Testis (tissue), 3 donors: ENCODE results near the gene BCAS3. TPM values are rescaled to one million over a fixed set of nuclear protein-coding genes. Genes with fewer than 3 reads are reported as not detected.
A peak's percentile ranks its signal among the peaks of the same experiment; 100 is the strongest.

ENCODE experiments used
- DNase-seq: peaks from one replicate; pipeline ENCODE4 v3.0.0-alpha.2; 2019
- H3K27ac ChIP-seq, 2 donors: fragments of 200-600 bp; sonication (generic); one replicate each; pipeline ENCODE4 v1.5.1; 2019
- H3K27me3 ChIP-seq: fragments of 200-600 bp; sonication (generic); one replicate; pipeline ENCODE4 v1.5.1; 2019
- H3K36me3 ChIP-seq: fragments of 200-600 bp; sonication (generic); one replicate; pipeline ENCODE4 v1.5.1; 2017; ENCODE audit warnings: low read depth; ENCODE audit errors: missing control alignments
- H3K4me1 ChIP-seq: fragments of 200-600 bp; sonication (generic); one replicate; pipeline ENCODE4 v1.5.1; 2019
- H3K4me3 ChIP-seq, 2 donors: fragments of 200-600 bp; sonication (generic); one replicate each; pipeline ENCODE4 v1.5.1; 2017 to 2019
- H3K9me3 ChIP-seq: fragments of 200-600 bp; sonication (generic); one replicate; pipeline ENCODE4 v1.5.1; 2017
- POLR2A ChIP-seq: fragments of 450-650 bp; IDR thresholded peaks from one replicate; pipeline ENCODE4 v1.6.1; 2017; ENCODE audit warnings: antibody characterized with exemption, mild to moderate bottlenecking, moderate library complexity
- WGBS, 2 donors: methylation state at CpG; one replicate each; pipeline ENCODE4 v1.1.5; 2018; 5-methylcytosine and 5-hydroxymethylcytosine counted together
- intact Hi-C: fragments of 100-400 bp; cut with DNase I; formaldehyde crosslinking; loops from one replicate; pipeline ENCODE4 v1.15.1; 2023; ENCODE audit warnings: low total_unique reads
- polyA plus RNA-seq: library from polyadenylated mRNA; stranded (reverse); fragments of 350-450 nt; fragmentation: Illumina TruSeq; extraction: RNeasy Lipid Tissue Mini Kit (QIAGEN cat#74804); gene quantifications from one replicate; pipeline ENCODE4 v1.2.3, GENCODE V29; 2014; ENCODE audit warnings: low read depth, low replicate concordance; ENCODE audit not compliant: insufficient read depth
- total RNA-seq, 2 donors: library from RNA; depleted of rRNA; stranded (reverse); fragments of >200 nt; gene quantifications; one replicate each; pipeline ENCODE4 v1.2.3, GENCODE V29; 2016
- TF ChIP-seq, protein P1 (sequence below), 3 experiments: fragments of 450-650 bp in 2 of 3; fragments of 200-600 bp in 1 of 3; sonication (generic) in 1 of 3; IDR thresholded peaks; one replicate each; pipeline ENCODE4 v1.5.1; 2016 to 2019; ENCODE audit warnings: antibody characterized with exemption in 3 of 3, mild to moderate bottlenecking in 2 of 3, moderate library complexity in 1 of 3

The BCAS3 gene
- total and polyA plus RNA-seq, 3 donors from 2014 or later: 54.8 to 96.7 (median 73.0) TPM

DNA sequence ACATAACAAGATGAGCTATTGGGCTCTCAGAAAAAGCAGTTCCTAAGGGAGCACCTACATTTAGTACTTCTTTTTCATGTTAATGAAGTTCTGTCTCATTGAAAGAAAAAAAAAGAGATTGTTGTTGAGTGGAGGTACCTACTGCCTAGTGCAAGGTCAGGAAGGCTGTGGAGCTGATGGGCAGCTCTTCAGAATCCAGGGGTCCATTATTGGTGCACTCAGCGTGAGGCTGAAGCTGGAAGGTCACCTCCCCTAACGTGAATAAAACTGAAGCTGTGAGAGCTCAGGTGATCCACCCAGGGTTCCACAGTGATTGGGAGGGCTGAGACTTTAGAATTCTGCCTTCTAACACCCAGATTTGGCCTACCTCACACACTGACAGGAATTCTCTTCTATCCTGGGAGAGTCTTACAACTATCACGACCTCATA, 568.1 kb downstream of the BCAS3 start:
- Histone ChIP-seq H3K4me3 (no peak overlapping the region), H3K36me3 (no peaks in the 10 kb centered on the region), H3K27me3 (no peaks in the 10 kb centered on the region), H3K27ac (no peak overlapping the region), H3K9me3 (no peaks in the 10 kb centered on the region), H3K4me1 (peaks cover 19% of the 10 kb centered on the region)
- 86 to 89% methylated on average over 3 of the region's 3 CpGs for WGBS, 2 donors
- no peak for DNase-seq
- TF ChIP-seq POLR2A: no peak
- intact Hi-C loops: no loop called here

GRCh38 chr17:61247439-61247838, 569.8 kb downstream of the BCAS3 start:
- Histone ChIP-seq H3K4me3 (no peak overlapping the region), H3K27me3 (no peaks in the 10 kb centered on the region), H3K36me3 (no peaks in the 10 kb centered on the region), H3K4me1 (peaks cover 35% of the 10 kb centered on the region), H3K27ac (no peak overlapping the region), H3K9me3 (no peaks in the 10 kb centered on the region)
- WGBS, 2 donors: 50 to 54% methylated on average over 3 of the region's 3 CpGs
- TF ChIP-seq, protein P1, sequence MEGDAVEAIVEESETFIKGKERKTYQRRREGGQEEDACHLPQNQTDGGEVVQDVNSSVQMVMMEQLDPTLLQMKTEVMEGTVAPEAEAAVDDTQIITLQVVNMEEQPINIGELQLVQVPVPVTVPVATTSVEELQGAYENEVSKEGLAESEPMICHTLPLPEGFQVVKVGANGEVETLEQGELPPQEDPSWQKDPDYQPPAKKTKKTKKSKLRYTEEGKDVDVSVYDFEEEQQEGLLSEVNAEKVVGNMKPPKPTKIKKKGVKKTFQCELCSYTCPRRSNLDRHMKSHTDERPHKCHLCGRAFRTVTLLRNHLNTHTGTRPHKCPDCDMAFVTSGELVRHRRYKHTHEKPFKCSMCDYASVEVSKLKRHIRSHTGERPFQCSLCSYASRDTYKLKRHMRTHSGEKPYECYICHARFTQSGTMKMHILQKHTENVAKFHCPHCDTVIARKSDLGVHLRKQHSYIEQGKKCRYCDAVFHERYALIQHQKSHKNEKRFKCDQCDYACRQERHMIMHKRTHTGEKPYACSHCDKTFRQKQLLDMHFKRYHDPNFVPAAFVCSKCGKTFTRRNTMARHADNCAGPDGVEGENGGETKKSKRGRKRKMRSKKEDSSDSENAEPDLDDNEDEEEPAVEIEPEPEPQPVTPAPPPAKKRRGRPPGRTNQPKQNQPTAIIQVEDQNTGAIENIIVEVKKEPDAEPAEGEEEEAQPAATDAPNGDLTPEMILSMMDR (IDR thresholded peaks at IDR 0.05): no peak
- TF ChIP-seq POLR2A: no peak
- peak; percentile 59 for DNase-seq
- intact Hi-C loops: no loop called here

- Histone ChIP-seq H3K4me3 (no peak overlapping the region), H3K4me1 (peaks cover 44% of the 10 kb centered on the region), H3K27me3 (no peaks in the 10 kb centered on the region), H3K27ac (peak overlapping the region in 1 of 2 donors; percentile 65), H3K36me3 (no peaks in the 10 kb centered on the region), H3K9me3 (no peaks in the 10 kb centered on the region)
- DNase-seq: no peak
- intact Hi-C loops: no loop called here
- TF ChIP-seq POLR2A: no peak
- TF ChIP-seq, protein P1 (IDR thresholded peaks at IDR 0.05): no peak
- WGBS, 2 donors: 80 to 85% methylated on average over 2 of the region's 2 CpGs
Observed at GRCh38 chr17:61248399-61248798, 570.7 kb downstream of the BCAS3 start.

DNA sequence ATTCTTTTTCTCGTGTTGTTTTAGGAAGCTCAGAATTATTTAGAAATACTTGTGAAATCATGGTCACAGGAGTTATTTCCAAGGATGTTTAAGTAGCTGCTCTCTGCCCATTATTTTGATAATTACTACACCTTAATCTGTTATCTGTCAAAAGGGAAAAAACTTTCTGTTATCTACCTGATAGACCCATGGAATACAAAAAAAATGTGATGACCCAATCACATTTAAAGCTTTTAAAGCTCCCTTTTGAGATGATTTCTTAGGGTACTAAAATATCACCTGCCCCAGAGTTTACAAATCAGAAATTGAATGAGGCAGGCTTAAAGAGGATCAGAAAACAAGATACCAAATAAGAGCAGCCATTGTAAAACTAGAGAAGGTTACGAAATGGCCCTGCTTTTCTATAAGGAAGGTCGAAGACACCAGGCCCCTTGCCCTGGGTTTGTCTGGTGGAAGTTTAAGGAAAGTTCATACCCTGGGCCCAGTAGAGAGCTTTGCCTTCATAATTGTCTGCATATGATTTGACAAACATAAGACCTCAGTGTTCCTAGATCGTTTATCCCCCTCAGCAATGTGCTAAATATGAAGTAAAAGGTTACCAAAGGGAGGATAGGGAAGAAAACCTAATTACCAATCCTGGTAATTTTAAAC, 572.1 kb downstream of the BCAS3 start:
- Histone ChIP-seq H3K27ac (peak overlapping the region; percentile 20 to 65), H3K4me1 (peaks cover 46% of the 10 kb centered on the region), H3K36me3 (no peaks in the 10 kb centered on the region), H3K4me3 (no peak overlapping the region), H3K9me3 (no peaks in the 10 kb centered on the region), H3K27me3 (no peaks in the 10 kb centered on the region)
- 68 to 69% methylated on average over 4 of the region's 4 CpGs for WGBS, 2 donors
- DNase-seq: no peak
- TF ChIP-seq POLR2A: no peak
- intact Hi-C loops: loop anchor here (10.0 kb wide), 1 partner anchor 155 kb away; no protein-coding TSS in a partner anchor

DNA sequence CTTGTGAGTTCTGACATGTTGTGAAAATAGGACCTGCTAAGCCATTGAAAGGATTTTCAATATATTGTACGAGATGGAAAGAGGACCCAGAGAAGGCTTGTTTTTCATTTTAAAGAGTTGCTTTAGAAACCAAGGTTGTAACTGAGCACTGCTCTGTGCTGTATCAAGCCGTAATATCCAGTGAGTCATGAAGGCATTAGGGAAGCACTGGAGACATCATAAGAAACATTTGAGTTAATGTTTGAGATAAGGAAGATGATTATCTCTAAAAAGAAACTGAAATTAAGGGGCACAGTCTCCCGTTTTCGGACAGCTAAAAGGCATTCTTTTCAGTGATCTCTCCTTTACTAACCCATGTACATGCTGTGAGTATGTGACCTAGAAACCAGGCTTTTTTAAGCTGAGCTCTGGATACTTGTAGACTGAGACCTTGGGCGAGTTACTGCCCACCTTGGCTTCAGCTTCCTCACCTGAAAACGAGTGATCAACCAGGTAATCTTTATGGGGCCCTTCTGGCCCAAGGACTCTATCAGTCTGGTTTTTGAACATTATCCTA, 572.8 kb downstream of the BCAS3 start:
- no peak for TF ChIP-seq POLR2A
- TF ChIP-seq, protein P1 (IDR thresholded peaks at IDR 0.05): no peak
- H3K4me1 ChIP-seq: peaks cover 46% of the 10 kb centered on the region
- peak overlapping the region in 1 of 2 donors; percentile 65 for H3K27ac ChIP-seq
- DNase-seq: no peak
- H3K4me3 ChIP-seq: no peak overlapping the region
- H3K27me3 ChIP-seq: no peaks in the 10 kb centered on the region
- H3K36me3 ChIP-seq: no peaks in the 10 kb centered on the region
- no peaks in the 10 kb centered on the region for H3K9me3 ChIP-seq
- 59% methylated on average over 6 of the region's 6 CpGs for WGBS, 2 donors
- intact Hi-C loops: loop anchor here (10.0 kb wide), 1 partner anchor 154 kb away; no protein-coding TSS in a partner anchor
